ENCODE data around the gene HCAR2. TPM values are rescaled to one million over a fixed set of nuclear protein-coding genes. Genes with fewer than 3 reads are reported as not detected.

The HCAR2 gene
- total and polyA plus RNA-seq, 2 donors (not counting 1 experiment from before 2014, with no cell fraction given), result 0.82 TPM; not detected in 1

DNA sequence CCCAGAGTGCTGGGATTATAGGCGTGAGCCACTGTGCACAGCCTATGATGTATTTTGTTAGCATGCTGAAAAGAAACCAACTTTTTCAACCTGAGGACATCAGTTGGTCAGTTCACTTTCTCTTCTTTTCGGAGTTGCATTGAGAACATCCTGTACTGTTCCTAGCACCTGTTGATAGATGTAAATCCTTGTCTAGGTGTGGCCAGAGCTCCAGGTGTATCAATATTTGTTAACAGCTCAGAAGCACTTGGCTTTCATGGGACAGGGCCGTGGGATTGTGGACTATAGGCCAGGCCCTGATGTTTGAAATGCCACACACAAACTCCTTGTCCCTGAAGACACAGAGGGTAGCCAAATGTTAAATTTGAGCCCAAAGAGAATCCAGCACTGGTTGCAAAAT is 14.9 kb downstream of the HCAR2 start:
- H3K27ac Mint-ChIP-seq, result no peak overlapping the region
- ChIA-PET CTCF (no interaction called here), POLR2A (no interaction called here)
- Histone ChIP-seq H3K9ac (ENCODE audit: low read length) (no peak overlapping the region), H3K9me3 (ENCODE audit: control extremely low read depth in 1 of 3, control insufficient read depth in 2 of 3, insufficient read depth in 1 of 3, low read length in 2 of 3) (no peaks in the 10 kb centered on the region), H2AFZ (ENCODE audit: insufficient read depth, low read depth, low read length, poor library complexity, severe bottlenecking) (no peak overlapping the region), H4K20me1 (ENCODE audit: control insufficient read depth, insufficient read depth, low read length, poor library complexity, severe bottlenecking) (no peaks in the 10 kb centered on the region), H3K27ac (ENCODE audit: low read length in 2 of 2) (no peak overlapping the region), H3K4me1 (ENCODE audit: control insufficient read depth in 2 of 2, insufficient read depth in 2 of 2, low read length in 2 of 2) (no peaks in the 10 kb centered on the region), H3K27me3 (replicated peaks in 1 of 4; ENCODE audit: control extremely low read depth in 1 of 4, control insufficient read depth in 3 of 4, insufficient read depth in 4 of 4, low read length in 3 of 4) (no peaks in the 10 kb centered on the region), H3K4me3 (ENCODE audit: control extremely low read depth in 1 of 5, extremely low read depth in 1 of 5, insufficient read depth in 1 of 5, low read depth in 2 of 5, low read length in 4 of 5) (no peak overlapping the region), H3K79me2 (ENCODE audit: control insufficient read depth, insufficient read depth, low read length) (no peaks in the 10 kb centered on the region), H3K4me2 (replicated peaks; ENCODE audit: low read depth, low read length, poor library complexity, severe bottlenecking) (no peak overlapping the region), H3K36me3 (replicated peaks in 1 of 2; ENCODE audit: control extremely low read depth in 1 of 2, control insufficient read depth in 1 of 2, extremely low read depth in 1 of 2, insufficient read depth in 2 of 2, low read length in 1 of 2) (no peaks in the 10 kb centered on the region)
- H3K9me3 Mint-ChIP-seq (ENCODE audit: insufficient read depth), result no peaks in the 10 kb centered on the region
- 83% methylated on average over 1 of the region's 3 CpGs for WGBS (ENCODE audit: insufficient coverage)
- no peak overlapping the region for H3K4me3 Mint-ChIP-seq
- peaks cover 3% of the 10 kb centered on the region for H3K4me1 Mint-ChIP-seq
- ATAC-seq (ENCODE audit: low read depth) (no peak), DNase-seq (no peak)
- intact Hi-C loops (cut with micrococcal nuclease), result no loop called here
- H3K27me3 Mint-ChIP-seq, result no peaks in the 10 kb centered on the region
- TF ChIP-seq EZH2 (IDR thresholded peaks at IDR 0.05; ENCODE audit: borderline replicate concordance, insufficient read depth, low read depth, low read length, poor library complexity, severe bottlenecking), result no peak
- TF ChIP-seq, protein P1, sequence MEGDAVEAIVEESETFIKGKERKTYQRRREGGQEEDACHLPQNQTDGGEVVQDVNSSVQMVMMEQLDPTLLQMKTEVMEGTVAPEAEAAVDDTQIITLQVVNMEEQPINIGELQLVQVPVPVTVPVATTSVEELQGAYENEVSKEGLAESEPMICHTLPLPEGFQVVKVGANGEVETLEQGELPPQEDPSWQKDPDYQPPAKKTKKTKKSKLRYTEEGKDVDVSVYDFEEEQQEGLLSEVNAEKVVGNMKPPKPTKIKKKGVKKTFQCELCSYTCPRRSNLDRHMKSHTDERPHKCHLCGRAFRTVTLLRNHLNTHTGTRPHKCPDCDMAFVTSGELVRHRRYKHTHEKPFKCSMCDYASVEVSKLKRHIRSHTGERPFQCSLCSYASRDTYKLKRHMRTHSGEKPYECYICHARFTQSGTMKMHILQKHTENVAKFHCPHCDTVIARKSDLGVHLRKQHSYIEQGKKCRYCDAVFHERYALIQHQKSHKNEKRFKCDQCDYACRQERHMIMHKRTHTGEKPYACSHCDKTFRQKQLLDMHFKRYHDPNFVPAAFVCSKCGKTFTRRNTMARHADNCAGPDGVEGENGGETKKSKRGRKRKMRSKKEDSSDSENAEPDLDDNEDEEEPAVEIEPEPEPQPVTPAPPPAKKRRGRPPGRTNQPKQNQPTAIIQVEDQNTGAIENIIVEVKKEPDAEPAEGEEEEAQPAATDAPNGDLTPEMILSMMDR (IDR thresholded peaks at IDR 0.05), result no peak

DNA sequence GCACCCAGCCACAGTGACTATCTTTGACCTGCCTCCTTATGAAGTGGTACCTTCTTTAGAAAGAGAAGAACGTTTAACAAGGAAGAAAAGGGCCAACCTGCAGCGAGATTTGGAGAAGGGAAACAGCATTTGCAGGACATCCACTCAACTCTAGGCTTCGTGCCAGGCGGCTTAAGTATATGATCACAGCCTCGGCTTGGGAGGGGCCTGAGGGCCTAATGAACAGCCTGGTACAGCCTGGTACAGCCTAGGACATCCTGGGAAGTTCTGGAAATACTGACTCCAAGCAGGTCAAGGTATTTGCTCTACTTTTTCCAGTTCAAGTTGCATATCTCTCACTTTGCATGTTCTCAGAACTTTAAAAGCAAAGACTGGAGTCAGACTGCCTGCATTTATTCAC is 16.1 kb downstream of the HCAR2 start:
- WGBS (ENCODE audit: insufficient coverage), result 67% methylated on average over 5 of the region's 5 CpGs
- DNase-seq (no peak), ATAC-seq (ENCODE audit: low read depth) (no peak)
- Histone ChIP-seq H3K27ac (ENCODE audit: low read length in 2 of 2) (no peak overlapping the region), H3K9me3 (ENCODE audit: control extremely low read depth in 1 of 3, control insufficient read depth in 2 of 3, insufficient read depth in 1 of 3, low read length in 2 of 3) (no peaks in the 10 kb centered on the region), H2AFZ (ENCODE audit: insufficient read depth, low read depth, low read length, poor library complexity, severe bottlenecking) (no peak overlapping the region), H3K36me3 (replicated peaks in 1 of 2; ENCODE audit: control extremely low read depth in 1 of 2, control insufficient read depth in 1 of 2, extremely low read depth in 1 of 2, insufficient read depth in 2 of 2, low read length in 1 of 2) (no peaks in the 10 kb centered on the region), H3K27me3 (replicated peaks in 1 of 4; ENCODE audit: control extremely low read depth in 1 of 4, control insufficient read depth in 3 of 4, insufficient read depth in 4 of 4, low read length in 3 of 4) (no peaks in the 10 kb centered on the region), H3K79me2 (ENCODE audit: control insufficient read depth, insufficient read depth, low read length) (no peaks in the 10 kb centered on the region), H3K4me1 (ENCODE audit: control insufficient read depth in 2 of 2, insufficient read depth in 2 of 2, low read length in 2 of 2) (no peaks in the 10 kb centered on the region), H3K4me3 (ENCODE audit: control extremely low read depth in 1 of 5, extremely low read depth in 1 of 5, insufficient read depth in 1 of 5, low read depth in 2 of 5, low read length in 4 of 5) (no peak overlapping the region), H3K9ac (ENCODE audit: low read length) (no peak overlapping the region), H4K20me1 (ENCODE audit: control insufficient read depth, insufficient read depth, low read length, poor library complexity, severe bottlenecking) (no peaks in the 10 kb centered on the region), H3K4me2 (replicated peaks; ENCODE audit: low read depth, low read length, poor library complexity, severe bottlenecking) (no peak overlapping the region)
- Mint-ChIP-seq H3K9me3 (ENCODE audit: insufficient read depth) (no peaks in the 10 kb centered on the region), H3K4me1 (peaks cover 3% of the 10 kb centered on the region), H3K27ac (no peak overlapping the region), H3K4me3 (no peak overlapping the region), H3K27me3 (no peaks in the 10 kb centered on the region)
- POLR2A ChIA-PET, result no interaction called here
- intact Hi-C loops (cut with micrococcal nuclease), result no loop called here
- CTCF ChIA-PET, result no interaction called here
- TF ChIP-seq EZH2 (IDR thresholded peaks at IDR 0.05; ENCODE audit: borderline replicate concordance, insufficient read depth, low read depth, low read length, poor library complexity, severe bottlenecking), result no peak
- TF ChIP-seq, protein P1 (IDR thresholded peaks at IDR 0.05), result no peak
